T-helper 22 cell (primary cell): ENCODE data around the gene NTRK2.

Experiments
- DNase-seq: peaks from one replicate; pipeline ENCODE4 v3.0.0-alpha.2; 2020; ENCODE audit warnings: low read depth

The NTRK2 gene

GRCh38 chr9:85021686-85022085 lies 352.2 kb downstream of the NTRK2 start:
- no peak for DNase-seq

DNA sequence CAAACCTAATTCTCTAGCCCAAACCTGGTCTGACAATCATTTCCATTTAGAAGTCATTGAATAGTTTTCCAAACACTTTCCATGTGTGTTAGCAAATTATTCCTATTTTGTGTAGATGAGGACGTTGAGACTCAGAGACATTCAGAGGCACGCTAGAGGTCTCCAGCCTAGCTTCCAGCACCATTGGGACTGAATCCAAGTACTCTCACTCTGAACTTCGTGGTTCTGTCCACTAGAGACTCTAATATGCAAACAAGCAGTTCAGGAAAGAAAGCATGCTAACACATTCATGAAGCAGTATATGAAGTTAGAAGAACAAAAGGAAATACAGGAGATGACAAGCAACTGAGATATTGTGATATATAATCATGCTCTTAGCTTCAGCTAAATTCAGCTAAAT lies 354.8 kb downstream of the NTRK2 start:
- DNase-seq: no peak

DNA sequence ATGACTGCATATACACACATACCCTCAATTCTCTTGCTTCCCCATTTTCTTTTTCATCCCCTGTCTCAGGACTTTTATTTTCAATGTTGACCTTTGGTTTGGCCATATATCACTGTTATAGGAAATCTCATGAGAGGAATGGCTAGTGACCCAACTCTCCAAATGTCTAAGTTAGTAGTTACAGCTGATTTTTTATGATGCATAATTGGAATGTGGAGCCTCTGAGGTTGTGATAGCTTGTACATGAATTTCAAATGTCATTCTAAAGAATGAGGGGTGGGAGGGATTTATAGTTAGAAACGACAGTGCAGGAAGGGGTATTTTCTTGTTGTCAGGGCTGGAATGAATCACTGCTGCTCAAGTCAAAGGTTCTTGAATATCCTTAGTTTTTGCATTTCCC lies 356.1 kb downstream of the NTRK2 start:
- DNase-seq: no peak

GRCh38 chr9:85027870-85028269 lies 358.3 kb downstream of the NTRK2 start:
- no peak for DNase-seq

DNA sequence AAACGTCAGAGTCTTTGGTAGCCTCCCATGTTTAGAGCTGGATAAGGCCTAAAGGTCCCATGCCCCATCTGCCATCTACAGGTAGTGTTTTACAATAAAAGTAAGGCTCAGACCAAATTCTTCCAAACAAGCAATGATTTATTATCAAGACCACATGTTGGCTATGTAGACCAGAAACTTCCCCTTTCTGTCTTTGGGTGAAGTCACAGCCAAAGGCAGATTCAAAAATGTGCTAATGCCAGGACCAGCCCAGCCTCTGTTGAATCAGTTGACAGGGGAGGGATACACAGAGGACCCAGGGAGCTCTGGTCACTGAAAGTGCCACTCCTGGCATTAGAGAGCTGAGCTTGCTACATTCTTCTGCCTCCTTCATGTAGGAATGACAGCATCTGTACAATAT lies 360.8 kb downstream of the NTRK2 start:
- no peak for DNase-seq

- DNase-seq: no peak
These were observed 367.0 kb downstream of the NTRK2 start for GRCh38 chr9:85036496-85036895.

DNA sequence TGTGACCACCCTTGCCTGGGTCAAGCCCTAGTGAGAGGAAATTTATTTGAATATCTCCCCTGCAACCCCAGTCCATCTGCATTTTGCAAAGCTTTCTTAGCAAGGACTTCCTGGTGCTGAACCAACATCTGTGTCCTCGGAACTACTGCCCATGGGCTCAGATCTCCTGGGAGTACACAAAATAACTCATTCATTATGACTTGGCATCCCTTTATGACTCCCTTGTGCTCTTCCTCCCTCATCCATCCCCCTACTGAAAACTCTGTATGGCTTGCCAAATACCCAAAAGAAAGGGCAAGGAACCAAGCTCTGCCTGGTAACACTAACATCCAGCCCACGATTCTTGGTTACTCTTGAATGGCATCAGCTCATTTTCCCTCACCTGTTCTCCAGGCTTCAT lies 368.5 kb downstream of the NTRK2 start:
- DNase-seq: no peak

GRCh38 chr9:85038824-85039608 lies 369.5 kb downstream of the NTRK2 start:
- no peak for DNase-seq

DNA sequence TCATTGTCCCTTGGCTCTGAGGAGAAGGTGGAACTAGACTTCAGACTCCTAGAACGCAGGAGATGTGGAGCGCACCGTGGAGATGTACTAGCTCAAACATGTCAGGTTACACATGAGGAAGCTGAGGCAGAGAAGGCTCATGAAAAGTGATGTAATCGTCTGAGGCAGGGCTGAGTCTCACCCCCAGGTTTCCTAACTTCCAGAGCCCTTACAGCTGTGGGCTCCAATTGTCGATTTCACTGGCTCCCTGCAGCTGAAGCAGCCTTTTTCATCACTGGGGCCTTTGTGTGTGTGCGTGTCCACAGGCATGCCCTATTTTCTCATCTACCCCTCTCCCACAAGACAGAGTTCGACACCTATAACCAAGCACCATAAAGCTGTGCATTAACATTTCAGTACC lies 370.6 kb downstream of the NTRK2 start:
- no peak for DNase-seq

DNA sequence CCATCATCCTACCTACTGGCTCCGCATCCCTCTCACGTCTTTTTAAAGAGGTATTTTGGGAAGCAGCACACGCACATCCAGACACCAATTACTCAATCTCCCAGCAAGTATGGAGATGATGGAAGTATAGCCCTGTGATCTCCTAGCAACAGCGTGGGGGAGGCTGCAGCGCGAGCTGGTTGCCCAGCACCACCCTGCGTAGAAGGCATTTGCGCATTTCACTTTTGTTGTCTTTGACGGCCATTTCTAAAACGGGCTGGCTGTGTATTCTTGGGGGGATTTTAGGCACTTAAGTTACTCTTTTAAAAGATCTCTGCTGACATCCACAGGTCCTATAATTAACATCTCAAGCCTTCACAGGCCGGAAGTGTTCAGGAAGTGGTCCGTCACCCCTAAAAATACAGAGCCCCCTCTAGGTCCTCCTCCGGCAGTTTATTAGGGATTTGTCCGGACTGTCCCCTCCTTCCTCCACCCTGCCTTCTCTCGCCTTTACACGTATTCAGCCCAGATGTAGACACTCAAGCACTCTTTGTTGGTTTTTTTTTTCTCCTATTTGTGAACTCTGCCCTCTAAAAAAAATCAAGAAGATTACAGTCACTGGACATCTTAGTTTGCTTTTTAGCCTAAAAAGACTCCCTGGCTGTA lies 371.4 kb downstream of the NTRK2 start:
- no peak for DNase-seq

DNA sequence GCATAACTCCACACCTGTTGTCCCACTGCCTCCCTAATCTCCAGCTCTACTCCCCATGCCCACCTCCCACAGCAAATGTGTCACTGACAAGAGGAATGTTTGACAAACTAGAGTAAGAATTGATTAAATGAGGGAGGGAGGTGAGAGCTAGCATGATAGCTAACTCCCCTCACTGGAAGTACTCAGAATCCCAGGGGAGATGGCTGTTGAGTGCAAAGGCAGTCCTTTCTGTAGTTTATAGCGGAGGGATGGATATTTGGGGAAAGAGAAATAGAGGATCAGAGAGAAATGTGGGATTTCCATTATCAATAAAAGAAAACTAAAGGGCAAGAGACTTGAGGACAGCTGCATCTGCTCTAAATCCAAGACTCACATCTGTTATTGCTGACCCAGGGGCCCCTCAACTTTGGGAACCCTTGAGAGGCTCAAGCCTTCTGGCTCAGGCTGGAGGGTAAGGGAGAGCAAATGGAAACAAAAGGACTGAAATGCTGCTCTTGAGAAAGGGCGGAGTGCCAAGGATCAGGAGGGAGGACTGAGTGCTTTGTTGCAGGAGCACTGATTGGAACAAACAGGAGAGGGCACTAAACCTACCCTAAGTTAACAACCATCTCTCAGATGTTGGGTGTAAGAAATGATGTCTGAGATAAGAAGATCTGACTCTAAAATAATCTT lies 372.1 kb downstream of the NTRK2 start:
- no peak for DNase-seq

GRCh38 chr9:85042981-85043647 lies 373.6 kb downstream of the NTRK2 start:
- no peak for DNase-seq

GRCh38 chr9:85045271-85045670 lies 375.7 kb downstream of the NTRK2 start:
- DNase-seq: no peak

GRCh38 chr9:85046475-85046874 lies 376.9 kb downstream of the NTRK2 start:
- no peak for DNase-seq

DNA sequence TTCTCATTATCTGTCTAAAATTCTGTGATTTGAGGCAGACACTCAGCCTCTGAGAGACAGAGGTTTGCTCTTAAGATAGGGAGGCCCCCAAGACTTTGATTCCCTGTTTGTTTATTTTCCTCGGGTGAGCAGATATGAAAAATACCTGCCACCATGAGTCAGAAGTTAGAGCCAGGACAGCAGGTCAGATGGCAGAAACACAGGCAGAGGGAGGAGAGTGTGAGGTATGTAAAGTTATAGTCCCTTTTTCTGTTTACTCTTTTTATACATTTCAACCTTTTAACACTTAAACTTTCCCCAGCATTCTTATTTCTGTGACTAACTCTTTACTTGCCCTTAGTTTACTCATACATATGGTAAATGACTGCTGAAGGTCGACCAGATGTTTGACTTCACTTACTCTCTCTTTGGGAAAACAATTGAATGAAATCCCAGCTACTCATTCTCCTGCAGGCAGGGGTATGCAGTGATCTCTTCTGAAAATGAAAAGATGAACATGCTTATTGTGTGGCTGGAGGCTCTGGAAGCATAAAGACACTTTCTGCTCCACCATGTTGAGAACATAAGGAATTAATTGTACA lies 383.8 kb downstream of the NTRK2 start:
- DNase-seq: no peak

- DNase-seq: no peak
These were observed 384.5 kb downstream of the NTRK2 start for GRCh38 chr9:85054017-85054416.

GRCh38 chr9:85055506-85056202 lies 386.1 kb downstream of the NTRK2 start:
- no peak for DNase-seq

- no peak for DNase-seq
These were observed 386.7 kb downstream of the NTRK2 start for GRCh38 chr9:85056203-85056572.

- no peak for DNase-seq
These were observed 392.4 kb downstream of the NTRK2 start for GRCh38 chr9:85061969-85062368.

DNA sequence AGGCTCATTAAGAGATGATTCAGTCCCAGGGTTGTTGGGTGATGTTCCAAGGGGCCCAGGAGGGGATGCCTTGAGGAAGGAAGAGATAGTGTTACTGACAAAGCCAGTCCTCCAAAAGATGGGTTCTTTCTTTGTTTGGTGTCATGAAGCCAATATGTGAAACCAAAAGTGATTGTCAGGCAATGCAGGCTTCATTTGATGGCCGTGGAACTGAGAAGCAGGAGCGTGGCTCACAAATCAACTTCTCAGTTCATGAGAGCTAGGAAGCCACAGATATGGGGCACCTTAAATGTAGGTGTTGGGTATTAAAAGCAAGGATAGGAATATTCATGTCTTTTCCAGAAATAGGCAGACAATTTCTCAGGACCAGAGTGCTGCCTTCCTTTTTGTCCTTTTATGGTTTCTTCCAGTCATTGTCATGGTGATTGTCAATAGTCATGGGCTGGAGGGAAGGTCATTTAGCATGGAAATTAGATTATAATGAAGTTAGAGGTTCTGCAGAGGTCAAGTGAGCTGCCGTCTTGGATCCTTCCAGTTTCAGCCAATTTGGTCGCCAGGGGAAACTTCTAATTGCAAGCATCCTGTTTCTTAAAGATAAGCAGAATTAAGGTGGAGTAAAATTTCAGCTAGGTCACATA lies 393.0 kb downstream of the NTRK2 start:
- no peak for DNase-seq

- DNase-seq: no peak
These were observed 395.4 kb downstream of the NTRK2 start for GRCh38 chr9:85064811-85065371.
